IPS-NIHi7 (cell line): ENCODE data around the gene UGT1A5.
"Not testable (repeated sequence)": the region's sequence is repeated elsewhere in the genome, so short reads cannot be mapped to it uniquely, and the experiment has no call there.

ENCODE experiments used
- DNase-seq: peaks from one replicate; pipeline ENCODE4 v3.0.0; 2012; ENCODE audit warnings: mixed read lengths; ENCODE audit errors: extremely low spot score

Gene UGT1A5

GRCh38 chr2:233693963-233694362 is 18.7 kb upstream of the UGT1A5 start:
- no peak for DNase-seq

- DNase-seq: no peak
Observed at GRCh38 chr2:233698740-233699139, 14.0 kb upstream of the UGT1A5 start.

DNA sequence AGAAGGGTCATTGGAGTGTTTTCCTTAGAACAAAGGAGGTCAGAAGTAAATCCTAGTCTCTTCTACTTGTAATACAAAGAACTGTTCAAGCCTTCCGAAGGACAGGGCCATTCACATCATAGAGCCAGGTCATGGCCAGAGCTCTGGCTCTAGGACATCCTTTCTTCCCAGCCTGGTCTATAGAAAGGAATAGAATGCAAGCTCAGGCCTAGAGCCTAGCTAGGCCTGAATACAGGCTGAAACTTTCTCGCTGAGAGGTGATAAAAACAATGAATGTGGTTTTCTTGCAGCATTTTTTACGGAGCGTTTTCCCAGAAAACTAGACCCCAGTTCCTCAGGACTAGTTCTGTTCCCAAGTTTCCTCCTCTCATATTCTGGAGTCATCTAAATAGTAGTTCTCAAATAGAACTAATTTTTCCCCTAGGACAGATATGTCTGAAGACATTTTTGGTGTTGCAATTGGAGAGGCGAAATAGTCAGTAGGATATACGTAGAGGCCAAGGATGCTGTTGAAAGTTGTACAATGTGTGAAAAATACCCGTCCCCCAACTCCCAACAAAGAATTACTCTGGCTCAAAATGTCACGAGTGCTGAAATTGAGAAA is 13.2 kb upstream of the UGT1A5 start:
- no peak for DNase-seq

DNA sequence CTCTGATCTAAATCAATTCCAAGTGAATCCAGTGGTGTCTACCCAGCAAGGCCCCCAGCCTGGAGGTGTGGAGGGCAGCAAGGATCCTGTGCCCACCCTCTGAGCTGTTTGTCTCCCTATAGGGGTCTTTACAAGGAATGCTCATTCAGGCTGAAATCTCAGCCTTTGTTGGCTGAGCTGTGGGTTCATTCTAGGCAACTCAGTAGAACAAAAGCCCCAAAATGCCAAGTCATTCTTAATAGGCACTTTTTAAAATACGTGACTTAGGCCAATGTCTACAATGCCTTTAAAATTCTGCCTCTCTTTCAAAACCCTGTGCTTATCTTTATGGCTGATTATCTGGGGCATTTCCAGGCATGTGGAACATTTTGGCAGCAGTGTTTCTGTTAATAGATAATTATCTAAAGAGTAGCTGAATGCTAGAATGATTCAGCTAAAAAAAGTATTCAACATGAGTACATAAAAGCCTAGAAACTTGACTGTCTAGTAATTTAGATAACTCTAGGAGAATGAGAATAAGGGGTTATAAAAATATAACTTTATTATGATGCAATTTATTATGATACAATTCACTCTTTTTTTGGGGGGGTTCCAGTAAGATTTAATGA is 12.6 kb upstream of the UGT1A5 start:
- DNase-seq: no peak

- not testable (repeated sequence) for DNase-seq
Observed at GRCh38 chr2:233700842-233701241, 11.9 kb upstream of the UGT1A5 start.

- no peak for DNase-seq
Observed at GRCh38 chr2:233702238-233702637, 10.5 kb upstream of the UGT1A5 start.

- DNase-seq: no peak
Observed at GRCh38 chr2:233705911-233706506, 6.7 kb upstream of the UGT1A5 start.

GRCh38 chr2:233706720-233707119 is 6.0 kb upstream of the UGT1A5 start:
- DNase-seq: no peak

- no peak for DNase-seq
Observed at GRCh38 chr2:233707940-233708644, 4.6 kb upstream of the UGT1A5 start.

DNA sequence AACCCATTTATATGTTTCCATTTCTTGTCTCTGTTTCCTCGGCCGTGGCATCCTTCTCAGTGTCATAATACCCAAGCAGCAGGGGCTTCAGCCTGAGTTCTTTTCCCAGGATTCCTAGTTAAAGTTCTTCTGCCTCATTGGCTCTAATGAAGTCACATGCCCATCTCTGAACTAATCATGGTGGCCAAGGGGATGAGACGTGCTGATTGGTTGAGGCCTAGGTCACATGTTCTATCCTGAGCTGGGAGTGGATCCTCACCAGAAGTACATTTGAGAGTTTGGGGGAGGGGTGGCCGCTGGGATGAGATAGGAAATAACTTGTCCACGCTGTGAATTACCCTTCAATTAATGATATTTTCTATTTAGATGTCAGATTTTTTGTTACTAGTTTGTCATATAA is 3.8 kb upstream of the UGT1A5 start:
- DNase-seq: no peak

DNA sequence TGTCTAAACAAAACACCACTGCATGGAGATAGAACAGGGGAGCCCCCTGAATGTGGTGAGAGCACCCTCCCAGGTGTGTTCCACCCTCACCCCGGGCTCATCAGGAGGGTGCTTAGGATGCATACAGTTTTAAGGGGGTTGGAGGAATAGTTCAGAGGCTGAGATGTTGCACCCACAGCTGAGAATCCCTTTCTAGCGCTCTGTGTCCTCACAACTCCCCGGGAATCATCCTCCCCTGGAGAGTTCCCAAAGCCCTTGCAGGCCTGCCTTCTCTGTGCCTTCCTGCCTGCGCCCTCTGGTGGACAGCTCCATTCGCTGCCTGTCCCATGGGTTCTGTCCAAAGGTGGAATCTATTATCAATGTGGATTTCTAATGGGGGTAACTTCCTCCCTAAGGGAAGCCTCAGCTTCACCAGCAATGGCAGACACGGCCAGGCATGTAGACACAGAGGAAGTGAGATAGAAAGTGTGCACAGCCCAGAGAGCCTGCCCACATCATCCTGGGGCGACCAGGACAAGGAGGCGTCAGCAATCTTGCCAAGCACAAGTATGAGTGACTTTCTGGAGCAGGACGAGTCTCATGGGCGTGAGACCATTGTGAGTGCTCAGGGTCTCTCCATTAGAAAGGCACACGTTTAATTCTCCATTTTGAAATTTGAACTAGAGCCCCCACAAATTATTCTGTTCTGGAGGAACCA is 1.2 kb upstream of the UGT1A5 start:
- DNase-seq: peak; percentile 82

DNA sequence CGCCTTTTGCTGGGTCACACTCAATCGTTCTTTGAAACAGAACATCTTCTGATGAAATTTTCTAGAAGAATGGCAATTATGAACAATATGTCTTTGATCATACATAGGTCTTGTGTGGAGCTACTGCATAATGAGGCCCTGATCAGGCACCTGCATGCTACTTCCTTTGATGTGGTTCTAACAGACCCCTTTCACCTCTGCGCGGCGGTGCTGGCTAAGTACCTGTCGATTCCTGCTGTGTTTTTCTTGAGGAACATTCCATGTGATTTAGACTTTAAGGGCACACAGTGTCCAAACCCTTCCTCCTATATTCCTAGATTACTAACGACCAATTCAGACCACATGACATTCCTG is 532 bp downstream of the UGT1A5 start:
- no peak for DNase-seq

DNA sequence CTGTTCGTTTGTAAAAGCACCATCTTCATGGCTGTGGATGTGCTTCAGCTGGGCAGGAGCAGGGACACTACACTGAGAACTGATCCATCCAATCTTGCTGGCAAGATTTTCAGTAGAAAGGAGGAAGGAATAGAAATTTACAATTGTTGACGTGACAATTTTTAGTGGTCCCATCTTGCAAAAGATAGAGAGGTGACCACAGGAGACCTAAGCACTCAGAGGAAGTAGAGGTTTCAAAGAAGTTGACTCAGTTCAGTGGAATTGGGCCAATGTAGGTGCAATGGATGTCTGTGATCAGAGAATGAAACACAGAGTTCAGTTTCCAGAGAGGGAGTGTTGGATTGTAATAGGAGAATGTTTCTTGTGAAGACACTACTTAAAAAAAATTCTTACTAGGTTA is 1.4 kb downstream of the UGT1A5 start:
- no peak for DNase-seq

DNA sequence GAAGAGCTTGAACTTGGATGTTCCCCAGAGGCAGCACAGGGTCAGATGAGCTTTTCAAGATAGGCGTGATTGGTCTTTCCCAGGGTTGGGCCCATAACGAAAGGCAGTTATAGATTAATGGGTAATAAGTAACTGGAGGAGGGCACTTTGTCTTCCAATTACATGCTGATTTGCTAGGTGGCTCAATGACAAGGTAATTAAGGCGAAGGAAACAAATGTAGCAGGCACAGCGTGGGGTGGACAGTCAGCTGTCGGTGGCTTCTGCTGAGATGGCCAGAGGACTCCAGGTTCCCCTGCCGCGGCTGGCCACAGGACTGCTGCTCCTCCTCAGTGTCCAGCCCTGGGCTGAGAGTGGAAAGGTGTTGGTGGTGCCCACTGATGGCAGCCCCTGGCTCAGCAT is 5.8 kb downstream of the UGT1A5 start, which contains the start of gene UGT1A4:
TSS of gene UGT1A4 (plus strand) at position 185 of the 400 bp plus-strand sequence. CDS start at position 270, 85 bp downstream.
- DNase-seq: no peak

- no peak for DNase-seq
Observed at GRCh38 chr2:233728723-233729301, 16.1 kb downstream of the UGT1A5 start, which contains the start of gene UGT1A3. Gene UGT1A3, plus strand, starts transcription at chr2:233729042. Its CDS starts 85 bp downstream, at chr2:233729127.

GRCh38 chr2:233736868-233737653 is 24.4 kb downstream of the UGT1A5 start:
- not testable (repeated sequence) for DNase-seq

DNA sequence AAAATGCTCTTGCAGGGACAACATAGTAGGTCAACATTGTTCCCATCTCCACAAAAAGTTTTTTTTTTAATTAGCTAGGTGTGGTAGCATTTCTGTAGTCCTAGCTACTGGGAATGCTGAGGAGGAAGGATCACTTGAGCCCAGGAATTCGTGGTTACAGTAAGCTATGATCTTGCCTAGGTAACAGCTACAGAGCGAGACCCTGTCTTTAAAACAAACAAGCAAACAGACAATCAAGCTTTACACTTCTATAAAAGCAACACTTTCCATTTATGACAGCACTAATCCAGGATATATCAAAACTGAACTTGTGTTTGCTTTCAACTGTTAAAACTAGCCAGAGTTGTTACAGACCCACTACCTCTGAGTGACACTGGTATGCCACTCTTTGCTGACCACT is 28.2 kb downstream of the UGT1A5 start:
- no peak for DNase-seq

DNA sequence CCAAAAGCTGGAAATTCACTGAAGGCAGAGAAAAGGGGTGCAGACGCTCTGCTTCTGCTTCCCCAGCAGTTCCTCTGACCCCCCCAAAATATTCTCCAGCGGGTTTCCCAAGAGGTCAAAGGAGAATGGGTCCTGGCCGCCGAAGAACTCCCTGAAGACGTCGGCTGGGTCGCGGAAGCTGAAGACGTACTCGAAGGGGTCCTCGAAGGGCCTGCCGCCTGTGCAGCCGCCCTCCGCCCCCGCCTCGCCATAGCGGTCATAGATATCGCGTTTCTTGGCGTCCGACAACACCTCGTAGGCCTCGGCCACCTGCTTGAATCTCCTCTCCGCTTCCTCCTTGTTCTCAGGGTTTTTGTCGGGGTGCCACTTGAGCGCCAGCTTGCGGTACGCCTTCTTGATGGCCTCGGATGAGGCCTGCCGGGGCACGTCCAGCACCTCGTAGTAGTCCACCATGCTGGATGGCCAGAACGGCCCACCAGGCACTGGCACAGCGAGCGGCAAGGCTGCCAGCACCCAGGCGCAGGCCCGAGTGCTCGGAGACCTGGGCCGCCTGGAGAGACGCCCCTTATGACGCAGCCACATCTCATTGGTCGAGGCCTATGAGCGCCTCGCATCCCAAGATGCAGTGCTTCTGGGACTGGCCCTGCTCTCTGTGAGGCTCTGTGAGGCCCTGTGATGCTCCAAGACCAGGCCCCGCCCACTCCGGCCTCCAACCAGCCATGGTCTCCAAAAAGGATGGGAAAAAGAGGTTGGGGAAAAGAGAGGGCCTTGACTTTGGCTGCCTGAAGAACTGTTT is 31.0 kb downstream of the UGT1A5 start:
- DNase-seq: no peak

DNA sequence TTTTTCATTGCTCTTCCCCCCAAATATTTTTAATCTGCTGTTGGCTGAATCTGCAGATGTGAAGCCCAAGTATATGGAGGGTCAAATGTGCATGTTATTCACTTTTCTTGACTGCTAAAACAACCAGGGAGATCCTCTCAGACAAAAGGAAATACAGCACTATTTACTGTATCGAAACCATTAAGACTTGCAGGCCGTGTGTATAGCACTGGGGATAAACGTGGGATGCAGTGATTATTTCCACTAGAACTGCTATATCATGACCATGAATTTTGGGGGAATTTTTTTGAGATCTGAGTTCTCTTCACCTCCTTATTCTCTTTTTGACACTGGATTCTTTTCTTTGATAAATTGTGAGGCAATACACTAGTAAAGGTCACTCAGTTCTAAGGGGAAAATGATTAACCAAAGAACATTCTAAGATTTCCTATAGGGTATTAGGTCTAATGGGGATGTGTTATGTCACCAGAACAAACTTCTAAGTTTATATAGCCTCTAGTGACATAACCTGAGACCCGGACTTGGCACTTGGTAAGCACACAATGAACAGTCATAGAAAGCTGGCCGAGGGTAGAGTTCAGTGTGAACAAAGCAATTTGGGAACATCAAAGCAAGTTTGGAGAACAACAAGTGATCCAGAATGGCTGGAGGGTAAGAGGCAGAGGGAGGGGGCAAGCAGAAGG is 32.5 kb downstream of the UGT1A5 start:
- no peak for DNase-seq
